ENCODE measurements around the gene SCN11A.

The SCN11A gene

GRCh38 chr3:39052583-39052982, 839 bp upstream of the SCN11A start:
- no peak for DNase-seq (ENCODE audit: low read depth)
- TF ChIP-seq CTCF (IDR thresholded peaks at IDR 0.05; ENCODE audit: control insufficient read depth, extremely low read depth, insufficient read depth): no peak
- H3K4me3 ChIP-seq (ENCODE audit: low read depth, low read length): peak overlapping the region; percentile 92

GRCh38 chr3:39050029-39050428, 1.7 kb downstream of the SCN11A start:
- no peak overlapping the region for H3K4me3 ChIP-seq (ENCODE audit: low read depth, low read length)
- no peak for DNase-seq (ENCODE audit: low read depth)
- TF ChIP-seq CTCF (IDR thresholded peaks at IDR 0.05; ENCODE audit: control insufficient read depth, extremely low read depth, insufficient read depth): no peak

GRCh38 chr3:39038165-39038564, 13.6 kb downstream of the SCN11A start:
- no peak for DNase-seq (ENCODE audit: low read depth)
- H3K4me3 ChIP-seq (ENCODE audit: low read depth, low read length): no peak overlapping the region
- no peak for TF ChIP-seq CTCF (IDR thresholded peaks at IDR 0.05; ENCODE audit: control insufficient read depth, extremely low read depth, insufficient read depth)

- no peak for DNase-seq (ENCODE audit: low read depth)
- TF ChIP-seq CTCF (IDR thresholded peaks at IDR 0.05; ENCODE audit: control insufficient read depth, extremely low read depth, insufficient read depth): no peak
- H3K4me3 ChIP-seq (ENCODE audit: low read depth, low read length): no peak overlapping the region
These were observed 22.2 kb downstream of the SCN11A start for GRCh38 chr3:39029556-39029955.

GRCh38 chr3:39028546-39028945, 23.2 kb downstream of the SCN11A start:
- DNase-seq (ENCODE audit: low read depth): no peak
- TF ChIP-seq CTCF (IDR thresholded peaks at IDR 0.05; ENCODE audit: control insufficient read depth, extremely low read depth, insufficient read depth): no peak
- H3K4me3 ChIP-seq (ENCODE audit: low read depth, low read length): no peak overlapping the region

- no peak for TF ChIP-seq CTCF (IDR thresholded peaks at IDR 0.05; ENCODE audit: control insufficient read depth, extremely low read depth, insufficient read depth)
- H3K4me3 ChIP-seq (ENCODE audit: low read depth, low read length): no peak overlapping the region
- no peak for DNase-seq (ENCODE audit: low read depth)
These were observed 26.3 kb downstream of the SCN11A start for GRCh38 chr3:39025222-39025970.

GRCh38 chr3:39024497-39024896, 27.2 kb downstream of the SCN11A start:
- DNase-seq (ENCODE audit: low read depth): no peak
- TF ChIP-seq CTCF (IDR thresholded peaks at IDR 0.05; ENCODE audit: control insufficient read depth, extremely low read depth, insufficient read depth): no peak
- H3K4me3 ChIP-seq (ENCODE audit: low read depth, low read length): no peak overlapping the region
